Stimulated activated CD4-positive, alpha-beta T cell treated with anti-CD3 and anti-CD28 coated beads, Interleukin-12 subunit alpha, Interleukin-12 subunit beta, amount 100 ng/mL, for 48 hours (primary cell): ENCODE data around the gene CST7.
"Not testable (repeated sequence)": the region's sequence is repeated elsewhere in the genome, so short reads cannot be mapped to it uniquely, and the experiment has no call there.

Source experiments
- DNase-seq, 3 donors: peaks; one replicate each; pipeline ENCODE4 v3.0.0-alpha.2; 2020; ENCODE audit warnings: low read depth in 2 of 3, low spot score in 1 of 3

Gene CST7

DNA sequence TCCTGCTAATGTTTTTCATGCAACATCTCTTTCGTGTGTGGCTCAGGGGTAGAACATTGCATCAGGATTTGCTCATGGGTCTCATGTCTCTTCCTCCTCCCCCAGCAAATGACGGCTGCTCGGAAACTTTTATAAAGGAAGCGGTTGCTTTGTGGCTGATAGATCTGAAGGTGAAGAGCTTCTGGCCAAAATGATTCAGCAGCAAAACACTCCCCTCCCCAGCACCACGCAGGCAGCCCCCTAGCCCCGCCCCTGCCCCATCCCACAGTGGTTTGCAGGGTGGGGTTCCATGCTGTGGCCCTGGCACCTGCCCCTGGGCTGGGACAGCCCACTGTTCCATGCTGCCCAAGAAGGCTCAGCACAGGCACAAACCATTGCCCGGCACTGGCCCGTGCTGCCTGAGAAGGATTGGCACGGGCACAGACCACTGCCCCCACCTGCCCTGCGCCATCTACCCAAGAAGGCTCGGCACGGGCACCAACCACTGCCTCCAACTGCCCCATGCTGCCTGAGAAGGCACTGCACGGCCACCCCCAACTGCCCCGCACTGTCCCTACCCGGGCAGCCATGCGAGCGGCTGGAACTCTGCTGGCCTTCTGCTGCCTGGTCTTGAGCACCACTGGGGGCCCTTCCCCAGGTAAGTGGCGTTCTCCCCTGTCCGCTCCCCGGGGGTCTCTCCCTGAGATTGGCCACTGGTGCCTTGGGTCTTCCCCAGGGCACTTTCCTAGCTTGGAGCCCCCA, at the start of gene CST7:
Gene CST7 (plus strand): TSS at position 331 of the 741 bp plus-strand sequence. CDS start 237 bp downstream, at position 568.
- peak; percentile 70 to 76 (median 74) for DNase-seq

DNA sequence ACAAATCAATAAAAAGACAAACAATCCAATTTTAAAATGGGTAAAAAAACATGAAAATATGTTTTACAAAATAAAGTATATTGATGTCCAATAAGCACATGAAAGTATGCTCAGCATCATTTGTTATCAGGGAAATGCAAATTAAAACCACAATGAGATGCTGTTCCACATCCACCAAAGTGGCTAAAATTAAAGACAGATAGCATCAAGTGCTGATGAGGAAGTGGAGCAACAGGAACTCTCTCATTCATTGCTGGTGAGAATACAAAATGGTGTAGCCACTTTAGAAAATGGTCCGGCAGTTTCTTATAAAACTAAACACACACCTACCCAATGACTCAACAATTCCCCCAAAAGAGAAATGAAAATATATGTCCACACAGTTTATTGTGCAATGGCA, 42.3 kb upstream of the CST7 start:
- no peak for DNase-seq

DNA sequence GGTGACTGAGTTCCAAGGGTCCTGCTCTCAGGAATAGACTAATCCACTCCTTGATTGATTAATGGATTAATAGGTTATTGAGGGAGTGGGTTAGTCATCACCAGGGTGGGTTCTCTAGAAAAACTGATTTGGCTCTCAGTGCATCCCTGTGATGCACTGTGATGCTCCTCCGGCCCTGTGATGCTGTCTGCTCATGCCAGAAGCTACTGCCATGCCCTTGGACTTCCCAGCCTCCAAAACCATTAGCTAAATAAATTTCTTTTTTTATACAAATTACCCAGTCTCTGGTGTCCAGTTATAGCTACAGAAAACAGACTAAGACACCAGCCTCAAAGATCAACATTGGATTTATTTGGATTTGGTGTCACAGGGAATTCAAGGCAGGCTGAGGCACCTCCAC, 40.4 kb upstream of the CST7 start:
- no peak for DNase-seq

GRCh38 chr20:24909086-24909780, 39.8 kb upstream of the CST7 start:
- no peak for DNase-seq

DNA sequence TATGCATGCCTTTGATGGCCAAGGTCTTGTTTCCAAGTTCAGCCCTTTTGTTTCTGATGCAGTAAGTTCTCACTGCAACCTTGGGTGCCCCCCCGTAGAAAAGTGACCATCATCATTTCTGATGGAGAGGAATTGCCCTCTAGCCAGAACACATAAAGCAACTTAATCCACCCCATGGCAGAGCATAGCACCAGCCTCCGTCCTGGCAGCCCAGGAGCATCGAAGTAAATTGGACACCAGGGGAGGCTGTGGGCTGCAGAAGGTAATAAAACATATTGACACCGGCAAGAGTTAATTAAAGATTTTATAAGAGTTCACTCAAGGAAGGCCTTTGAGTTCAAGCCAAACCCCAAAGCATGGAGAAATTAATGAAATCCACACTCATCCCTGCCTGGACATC, 39.2 kb upstream of the CST7 start:
- no peak for DNase-seq

- DNase-seq, result no peak
Measured at GRCh38 chr20:24910461-24910860, 38.6 kb upstream of the CST7 start.

DNA sequence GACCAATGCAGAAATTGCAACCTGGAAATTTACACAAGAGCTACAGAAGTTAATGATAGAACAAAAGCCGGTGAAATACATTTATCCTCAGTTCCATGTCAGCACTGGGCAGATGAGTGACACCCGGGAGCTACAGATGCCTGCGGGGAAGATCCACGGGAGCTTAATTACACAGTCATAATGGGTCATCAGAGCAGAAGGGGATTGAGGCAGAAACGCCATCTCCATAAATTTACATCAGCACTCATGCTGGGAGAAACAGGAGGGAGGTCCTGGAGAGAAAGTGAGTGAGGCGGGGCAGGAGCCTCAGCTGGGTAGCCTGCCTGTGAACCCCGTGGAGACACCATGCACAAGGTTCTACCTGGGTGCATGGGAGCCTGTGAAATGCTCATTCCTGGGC, 37.6 kb upstream of the CST7 start:
- no peak for DNase-seq

DNA sequence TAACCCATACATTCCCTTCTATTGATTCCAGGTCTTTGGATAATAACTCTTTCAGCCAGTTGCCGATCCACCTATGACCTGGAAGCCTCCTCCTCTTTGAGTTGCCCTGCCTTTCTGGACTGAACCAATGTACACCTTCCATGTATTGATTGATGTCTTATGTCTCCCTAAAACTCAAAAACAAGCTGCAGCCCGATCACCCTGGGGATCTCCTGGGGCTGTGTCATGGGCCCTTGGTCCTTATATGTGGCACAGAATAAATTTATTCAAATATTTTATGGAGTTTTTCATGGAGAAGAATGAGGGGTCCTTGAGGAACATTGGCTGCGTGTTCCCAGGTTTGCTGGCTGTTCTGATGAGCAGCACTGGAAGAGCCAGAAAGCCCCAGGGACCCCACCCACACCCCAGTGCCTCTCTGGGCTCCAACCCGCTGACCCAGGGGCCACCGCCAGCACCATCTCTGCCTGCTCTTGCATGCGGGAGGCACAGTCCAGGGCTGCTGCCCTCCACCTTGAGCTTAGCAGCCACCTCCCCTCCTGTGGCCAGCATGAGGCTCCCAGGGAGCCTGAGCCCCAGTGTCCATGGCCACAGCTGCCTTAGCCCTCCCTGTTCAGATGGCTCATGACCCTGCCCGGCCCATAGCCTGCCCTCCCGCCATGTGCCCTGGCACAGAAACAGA, 36.5 kb upstream of the CST7 start:
- DNase-seq, result no peak

DNA sequence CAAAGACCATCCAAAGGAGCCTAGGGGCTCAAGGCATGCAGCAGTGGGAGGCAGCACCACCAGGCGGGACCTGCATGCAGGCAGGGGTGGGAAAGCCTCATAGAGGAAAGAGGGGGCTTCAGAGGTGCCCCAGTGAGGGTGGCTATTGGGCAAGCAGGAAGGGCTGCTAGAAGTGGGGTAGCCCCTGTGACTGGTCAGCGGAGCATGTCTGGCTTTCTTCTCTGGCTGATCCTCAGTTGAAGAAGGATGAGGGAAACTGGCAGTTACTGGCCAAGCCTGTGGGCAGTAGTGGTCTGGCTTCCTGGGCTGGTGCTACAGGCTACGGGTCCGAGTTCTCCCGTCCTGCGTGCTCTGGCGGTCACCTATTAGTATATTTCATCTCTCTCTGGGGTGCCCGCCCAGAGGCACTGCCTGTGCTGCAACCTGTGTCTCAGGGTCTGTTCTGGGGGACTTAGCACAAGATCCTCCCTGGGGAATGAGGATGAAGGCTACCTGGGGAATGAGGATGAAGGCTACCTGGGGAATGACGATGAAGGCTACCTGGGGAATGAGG, 35.9 kb upstream of the CST7 start:
- DNase-seq, result no peak

DNA sequence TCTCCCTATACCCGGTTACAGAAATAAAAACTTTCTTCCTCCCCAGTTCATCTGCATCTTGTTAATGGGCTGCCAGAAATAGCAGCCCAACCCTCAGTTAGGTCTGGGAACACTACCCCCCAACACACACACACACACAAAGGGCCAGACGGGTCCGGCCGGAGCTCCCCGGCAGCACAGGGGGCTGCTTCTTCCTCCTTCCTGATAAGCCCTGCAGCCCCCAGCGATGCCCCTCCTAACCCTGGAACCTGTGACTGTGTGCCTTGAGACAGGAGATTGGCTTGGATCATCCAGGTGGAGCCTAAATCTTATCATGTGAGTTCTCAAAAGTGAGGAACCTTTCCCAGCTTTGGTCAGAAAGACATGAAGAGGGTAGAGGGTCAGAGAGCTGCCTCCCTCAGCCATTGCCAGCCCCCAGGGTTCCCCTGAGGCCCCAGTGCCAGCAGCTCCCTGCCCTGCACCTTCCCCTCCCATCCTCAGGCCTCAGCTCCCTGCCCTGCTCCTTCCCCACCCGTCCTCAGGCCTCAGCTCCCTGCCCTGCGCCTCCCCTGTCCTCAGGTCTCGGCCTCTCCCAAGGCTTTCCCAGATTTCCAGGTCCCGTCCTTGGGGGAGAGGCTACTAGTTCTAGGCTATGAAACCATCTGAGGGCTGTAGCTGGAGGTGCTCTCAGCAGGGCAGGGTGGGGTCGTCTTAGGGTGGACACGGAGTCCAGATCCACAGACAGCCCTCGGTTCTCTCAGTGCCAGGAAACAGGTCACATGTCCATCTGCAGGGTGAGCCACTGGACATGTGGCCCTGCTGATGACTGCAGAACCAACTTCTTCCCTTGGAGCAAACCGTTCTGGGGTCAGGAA, 34.5 kb upstream of the CST7 start:
- DNase-seq, result no peak

- no peak for DNase-seq
Measured at GRCh38 chr20:24915440-24915839, 33.6 kb upstream of the CST7 start.

GRCh38 chr20:24915892-24916291, 33.2 kb upstream of the CST7 start:
- no peak for DNase-seq

- no peak for DNase-seq
Measured at GRCh38 chr20:24916412-24916811, 32.7 kb upstream of the CST7 start.

- DNase-seq, result no peak
Measured at GRCh38 chr20:24917056-24917455, 32.0 kb upstream of the CST7 start.

- peak; percentile 27 to 45 (median 40) for DNase-seq
Measured at GRCh38 chr20:24917797-24918578, 31.1 kb upstream of the CST7 start.

GRCh38 chr20:24918579-24919566, 30.2 kb upstream of the CST7 start:
- DNase-seq, result no peak

DNA sequence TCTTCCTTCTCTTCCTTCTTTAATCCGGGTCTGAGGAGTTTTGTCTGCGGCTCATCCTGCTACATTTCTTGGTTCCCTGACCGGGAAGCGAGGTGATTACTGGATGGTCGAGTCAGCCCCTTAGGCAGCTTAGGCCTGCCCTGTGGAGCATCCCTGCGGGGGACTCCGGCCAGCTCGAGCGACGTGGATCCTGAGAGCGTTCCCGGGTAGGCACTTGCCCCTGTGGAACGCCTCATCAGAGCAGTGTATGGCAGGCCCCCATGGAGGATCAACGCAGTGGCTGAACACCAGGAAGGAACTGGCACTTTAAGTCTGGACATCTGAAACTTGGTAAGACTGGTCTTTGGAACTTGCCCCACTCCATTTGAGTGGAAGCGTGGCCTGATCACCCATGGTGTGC, 29.4 kb upstream of the CST7 start:
- not testable (repeated sequence) for DNase-seq

- not testable (repeated sequence) for DNase-seq
Measured at GRCh38 chr20:24920706-24921105, 28.4 kb upstream of the CST7 start.

GRCh38 chr20:24929259-24929658, 19.8 kb upstream of the CST7 start:
- not testable (repeated sequence) for DNase-seq
